Type B pancreatic cell (in vitro differentiated cells): Measurements from ENCODE around the gene RBM39. TPM values are rescaled to one million over a fixed set of nuclear protein-coding genes. Genes with fewer than 3 reads are reported as not detected.
A peak's percentile ranks its signal among the peaks of the same experiment; 100 is the strongest.

ENCODE experiments used
- DNase-seq: peaks from one replicate; pipeline ENCODE4 v3.0.0; 2021; ENCODE audit warnings: mixed read lengths; ENCODE audit not compliant: unreplicated experiment; ENCODE audit errors: extremely low spot score
- H3K27ac Mint-ChIP-seq: 2 replicates; pipeline ENCODE4 v1.8.0; 2021; ENCODE audit warnings: mild to moderate bottlenecking, mixed read lengths
- H3K27me3 Mint-ChIP-seq: 2 replicates; pipeline ENCODE4 v1.8.0; 2021; ENCODE audit warnings: mixed read lengths
- H3K36me3 Mint-ChIP-seq: 2 replicates; pipeline ENCODE4 v1.8.0; 2021; ENCODE audit warnings: mixed read lengths
- H3K4me1 Mint-ChIP-seq: one replicate; pipeline ENCODE4 v1.8.0; 2021; ENCODE audit warnings: mixed read lengths; ENCODE audit not compliant: unreplicated experiment
- H3K4me3 Mint-ChIP-seq: 2 replicates; pipeline ENCODE4 v1.8.0; 2021; ENCODE audit warnings: mild to moderate bottlenecking, mixed read lengths
- H3K9me3 Mint-ChIP-seq: 2 replicates; pipeline ENCODE4 v1.8.0; 2021; ENCODE audit warnings: mixed read lengths
- total RNA-seq: library from RNA; stranded (reverse); gene quantifications from 2 replicates; pipeline ENCODE4 v1.2.1, GENCODE V29; 2021; ENCODE audit warnings: low replicate concordance
- TF ChIP-seq, protein P1 (sequence below): fragments of 200-600 bp; sonication (generic); conservative IDR thresholded peaks from 2 replicates; pipeline ENCODE4 v1.5.0; 2021; ENCODE audit warnings: antibody characterized with exemption, mild to moderate bottlenecking

RBM39 gene
- total RNA-seq, 1 donor from 2014 or later = 398 TPM

DNA sequence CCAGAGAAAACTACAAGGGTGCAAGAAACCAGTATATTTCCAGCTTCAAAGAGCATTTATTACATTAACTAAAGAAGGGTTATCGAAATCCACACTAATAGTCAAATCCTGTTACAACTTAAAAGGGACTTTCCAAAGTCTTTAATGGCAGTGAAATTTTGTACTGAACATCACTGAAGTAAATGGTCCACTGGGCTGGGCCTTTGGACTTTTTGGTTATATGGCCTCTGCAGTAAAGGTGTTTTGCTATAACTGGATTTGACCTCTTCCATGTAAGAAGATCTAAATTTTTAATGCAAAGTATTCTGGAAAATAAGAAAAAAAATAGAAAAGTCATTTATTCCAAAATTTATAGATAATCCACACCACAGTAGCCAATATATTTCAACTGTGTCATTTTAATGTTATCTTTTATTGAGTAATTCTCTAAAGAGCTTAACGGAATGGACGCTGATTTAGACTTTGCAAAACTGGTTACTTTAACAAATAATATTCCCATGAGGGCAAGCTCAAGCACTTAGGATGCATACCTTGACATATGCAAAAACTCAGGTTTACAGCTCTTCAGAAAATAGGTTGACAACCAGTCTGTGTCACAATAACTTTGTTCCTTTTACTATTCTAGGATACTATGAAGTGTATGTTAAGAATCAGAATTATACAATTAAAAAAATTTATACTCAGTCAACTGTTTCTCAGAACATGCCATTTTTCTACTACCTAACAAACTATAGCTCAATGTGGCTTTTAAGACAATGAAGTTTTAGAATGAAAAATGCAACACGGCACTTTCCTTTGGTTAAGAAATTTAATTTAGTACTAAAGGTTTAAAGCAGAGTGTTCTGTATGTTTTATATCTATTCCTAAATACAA lies 7.0 kb downstream of the RBM39 start:
- TF ChIP-seq, protein P1, sequence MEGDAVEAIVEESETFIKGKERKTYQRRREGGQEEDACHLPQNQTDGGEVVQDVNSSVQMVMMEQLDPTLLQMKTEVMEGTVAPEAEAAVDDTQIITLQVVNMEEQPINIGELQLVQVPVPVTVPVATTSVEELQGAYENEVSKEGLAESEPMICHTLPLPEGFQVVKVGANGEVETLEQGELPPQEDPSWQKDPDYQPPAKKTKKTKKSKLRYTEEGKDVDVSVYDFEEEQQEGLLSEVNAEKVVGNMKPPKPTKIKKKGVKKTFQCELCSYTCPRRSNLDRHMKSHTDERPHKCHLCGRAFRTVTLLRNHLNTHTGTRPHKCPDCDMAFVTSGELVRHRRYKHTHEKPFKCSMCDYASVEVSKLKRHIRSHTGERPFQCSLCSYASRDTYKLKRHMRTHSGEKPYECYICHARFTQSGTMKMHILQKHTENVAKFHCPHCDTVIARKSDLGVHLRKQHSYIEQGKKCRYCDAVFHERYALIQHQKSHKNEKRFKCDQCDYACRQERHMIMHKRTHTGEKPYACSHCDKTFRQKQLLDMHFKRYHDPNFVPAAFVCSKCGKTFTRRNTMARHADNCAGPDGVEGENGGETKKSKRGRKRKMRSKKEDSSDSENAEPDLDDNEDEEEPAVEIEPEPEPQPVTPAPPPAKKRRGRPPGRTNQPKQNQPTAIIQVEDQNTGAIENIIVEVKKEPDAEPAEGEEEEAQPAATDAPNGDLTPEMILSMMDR = no peak
- peak overlapping the region; percentile 29 for H3K4me3 Mint-ChIP-seq
- DNase-seq = no peak
- H3K27ac Mint-ChIP-seq = peak overlapping the region; percentile 52
- H3K9me3 Mint-ChIP-seq = no peaks in the 10 kb centered on the region
- H3K4me1 Mint-ChIP-seq = peaks cover 15% of the 10 kb centered on the region
- no peaks in the 10 kb centered on the region for H3K27me3 Mint-ChIP-seq
- peaks cover 51% of the 10 kb centered on the region for H3K36me3 Mint-ChIP-seq

DNA sequence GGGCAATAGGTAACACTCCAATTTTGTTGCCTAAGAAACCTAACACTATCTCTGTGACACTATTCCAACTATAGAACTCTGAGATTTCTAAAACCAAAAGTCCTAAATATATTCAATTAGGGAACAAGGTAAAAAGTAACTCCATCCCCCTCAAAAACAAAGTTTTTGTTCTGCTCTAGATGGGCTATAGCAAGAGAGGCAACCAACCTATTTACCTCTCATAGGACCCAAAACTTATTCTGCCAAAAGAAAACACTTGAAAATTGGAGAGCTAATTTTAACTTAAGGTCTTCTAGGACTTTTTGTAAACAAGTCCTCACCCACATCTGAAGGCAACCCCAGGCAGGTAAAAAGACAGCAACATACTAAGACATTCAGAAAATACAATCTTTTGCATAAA lies 7.7 kb downstream of the RBM39 start:
- TF ChIP-seq, protein P1 = no peak
- peak overlapping the region; percentile 29 for H3K4me3 Mint-ChIP-seq
- DNase-seq = no peak
- H3K36me3 Mint-ChIP-seq = peaks cover 47% of the 10 kb centered on the region
- no peaks in the 10 kb centered on the region for H3K9me3 Mint-ChIP-seq
- H3K27me3 Mint-ChIP-seq = no peaks in the 10 kb centered on the region
- peak overlapping the region; percentile 52 for H3K27ac Mint-ChIP-seq
- H3K4me1 Mint-ChIP-seq = peaks cover 10% of the 10 kb centered on the region

DNA sequence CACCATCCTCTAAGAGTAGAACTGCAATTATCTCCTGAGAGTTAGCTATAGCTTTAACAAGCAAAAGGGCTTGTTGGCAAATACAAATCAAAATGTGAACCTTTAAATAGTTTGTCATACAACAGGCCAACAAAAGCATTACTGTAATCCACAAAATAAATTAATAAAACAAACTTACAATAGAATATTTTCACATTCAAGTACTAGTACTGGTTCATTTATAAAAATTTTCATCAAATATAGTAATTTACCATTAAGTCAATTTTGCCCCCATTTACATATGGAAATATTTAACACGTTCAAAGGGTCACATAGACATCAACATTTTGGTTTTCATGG lies 9.4 kb downstream of the RBM39 start:
- Mint-ChIP-seq H3K4me1 (peaks cover 7% of the 10 kb centered on the region), H3K27ac (peak overlapping the region; percentile 52), H3K27me3 (no peaks in the 10 kb centered on the region), H3K36me3 (peaks cover 36% of the 10 kb centered on the region), H3K4me3 (no peak overlapping the region), H3K9me3 (no peaks in the 10 kb centered on the region)
- TF ChIP-seq, protein P1 = no peak
- DNase-seq = no peak

DNA sequence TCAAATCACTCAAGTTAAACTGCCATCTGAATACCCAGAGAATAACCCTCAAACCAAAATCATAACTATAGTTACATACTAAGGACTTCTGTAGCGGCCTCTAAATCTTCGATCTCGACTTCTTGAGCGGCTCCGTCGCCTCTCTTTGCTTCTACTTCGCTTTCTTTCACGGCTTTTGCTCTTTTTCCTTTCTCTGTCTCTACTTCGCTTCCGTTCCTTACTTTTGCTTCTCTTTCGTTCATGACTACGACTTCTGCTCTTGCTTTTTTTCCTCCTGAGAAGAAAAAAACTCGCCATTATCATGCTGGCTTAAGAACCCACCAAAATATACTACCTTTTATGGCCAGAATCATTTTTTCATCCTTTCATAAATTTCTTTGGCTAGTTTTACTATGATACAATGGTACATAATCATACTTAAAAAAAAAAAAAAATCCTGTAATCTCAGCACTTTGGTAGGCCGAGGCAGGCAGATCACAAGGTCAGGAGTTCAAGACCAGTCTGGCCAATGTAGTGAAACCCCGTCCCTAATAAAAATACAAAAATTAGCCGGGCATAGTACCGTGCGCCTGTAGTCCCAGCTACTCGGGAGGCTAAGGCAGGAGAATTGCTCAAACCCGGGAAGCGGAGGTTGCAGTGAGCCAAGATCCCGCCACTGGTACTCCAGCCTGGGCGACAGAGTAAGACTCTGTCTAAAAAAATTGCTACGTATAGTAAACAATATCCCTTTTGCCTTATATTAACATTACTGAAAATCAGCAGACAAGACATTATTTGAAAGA lies 10.0 kb downstream of the RBM39 start:
- H3K9me3 Mint-ChIP-seq = no peaks in the 10 kb centered on the region
- H3K4me3 Mint-ChIP-seq = no peak overlapping the region
- H3K27me3 Mint-ChIP-seq = no peaks in the 10 kb centered on the region
- peak overlapping the region; percentile 26 for H3K27ac Mint-ChIP-seq
- peaks cover 7% of the 10 kb centered on the region for H3K4me1 Mint-ChIP-seq
- TF ChIP-seq, protein P1 = no peak
- no peak for DNase-seq
- peaks cover 36% of the 10 kb centered on the region for H3K36me3 Mint-ChIP-seq

DNA sequence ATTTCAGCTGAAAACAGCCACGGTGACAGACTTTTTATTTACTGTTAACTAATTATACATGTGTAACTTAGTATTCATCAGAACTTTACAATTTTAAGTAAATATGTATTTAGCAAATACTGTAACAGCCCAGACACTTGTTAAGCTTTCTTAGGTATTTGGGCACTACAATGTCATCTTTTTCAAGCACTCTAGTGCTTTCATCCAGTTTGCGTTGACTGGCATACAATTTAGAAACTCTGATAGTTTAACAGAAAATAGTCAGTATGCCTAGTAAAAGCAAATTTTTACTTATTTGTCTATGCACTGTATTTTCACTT lies 10.6 kb downstream of the RBM39 start:
- H3K4me1 Mint-ChIP-seq = peaks cover 7% of the 10 kb centered on the region
- H3K27ac Mint-ChIP-seq = peak overlapping the region; percentile 26
- no peak for DNase-seq
- H3K36me3 Mint-ChIP-seq = peaks cover 40% of the 10 kb centered on the region
- no peak overlapping the region for H3K4me3 Mint-ChIP-seq
- TF ChIP-seq, protein P1 = no peak
- H3K9me3 Mint-ChIP-seq = no peaks in the 10 kb centered on the region
- H3K27me3 Mint-ChIP-seq = no peaks in the 10 kb centered on the region
